ENCODE measurements around the gene PRKAA1.

- no peak for TF ChIP-seq CTCF (IDR thresholded peaks at IDR 0.05)
- TF ChIP-seq POLR2A (IDR thresholded peaks at IDR 0.05) = no peak
Measured at GRCh38 chr5:40780199-40780598, 18.0 kb downstream of the PRKAA1 start.
